ENCODE results near the gene NPM3.

DNA sequence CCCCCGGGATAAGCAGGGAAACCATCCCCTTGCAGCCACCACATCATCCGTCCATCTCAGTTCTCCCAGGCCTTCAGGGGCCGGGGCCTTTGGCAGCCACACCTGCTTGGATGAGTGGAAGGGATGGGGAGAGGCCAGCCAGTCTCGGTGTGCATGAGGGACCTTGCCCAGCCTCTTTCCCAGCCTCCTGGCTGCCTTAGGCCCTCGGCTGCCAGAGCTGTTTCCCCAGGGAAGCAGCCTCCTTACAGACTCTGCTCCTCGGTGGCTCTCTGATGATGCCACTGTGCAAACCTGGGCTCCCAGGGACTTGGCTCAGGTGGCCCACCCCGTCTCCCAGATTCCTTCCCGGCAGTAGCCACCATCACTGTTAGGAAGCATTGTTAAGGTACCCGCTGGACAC lies 22.0 kb downstream of the NPM3 start:
- no peak for TF ChIP-seq POLR2A (IDR thresholded peaks at IDR 0.05)
- TF ChIP-seq, protein P1, sequence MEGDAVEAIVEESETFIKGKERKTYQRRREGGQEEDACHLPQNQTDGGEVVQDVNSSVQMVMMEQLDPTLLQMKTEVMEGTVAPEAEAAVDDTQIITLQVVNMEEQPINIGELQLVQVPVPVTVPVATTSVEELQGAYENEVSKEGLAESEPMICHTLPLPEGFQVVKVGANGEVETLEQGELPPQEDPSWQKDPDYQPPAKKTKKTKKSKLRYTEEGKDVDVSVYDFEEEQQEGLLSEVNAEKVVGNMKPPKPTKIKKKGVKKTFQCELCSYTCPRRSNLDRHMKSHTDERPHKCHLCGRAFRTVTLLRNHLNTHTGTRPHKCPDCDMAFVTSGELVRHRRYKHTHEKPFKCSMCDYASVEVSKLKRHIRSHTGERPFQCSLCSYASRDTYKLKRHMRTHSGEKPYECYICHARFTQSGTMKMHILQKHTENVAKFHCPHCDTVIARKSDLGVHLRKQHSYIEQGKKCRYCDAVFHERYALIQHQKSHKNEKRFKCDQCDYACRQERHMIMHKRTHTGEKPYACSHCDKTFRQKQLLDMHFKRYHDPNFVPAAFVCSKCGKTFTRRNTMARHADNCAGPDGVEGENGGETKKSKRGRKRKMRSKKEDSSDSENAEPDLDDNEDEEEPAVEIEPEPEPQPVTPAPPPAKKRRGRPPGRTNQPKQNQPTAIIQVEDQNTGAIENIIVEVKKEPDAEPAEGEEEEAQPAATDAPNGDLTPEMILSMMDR (IDR thresholded peaks at IDR 0.05): no peak
